ENCODE measurements around the gene ZNF554.
"Not testable (repeated sequence)": the region's sequence is repeated elsewhere in the genome, so short reads cannot be mapped to it uniquely, and the experiment has no call there.

The ZNF554 gene

GRCh38 chr19:2872175-2872574 is 52.5 kb downstream of the ZNF554 start:
- not testable (repeated sequence) for DNase-seq

DNA sequence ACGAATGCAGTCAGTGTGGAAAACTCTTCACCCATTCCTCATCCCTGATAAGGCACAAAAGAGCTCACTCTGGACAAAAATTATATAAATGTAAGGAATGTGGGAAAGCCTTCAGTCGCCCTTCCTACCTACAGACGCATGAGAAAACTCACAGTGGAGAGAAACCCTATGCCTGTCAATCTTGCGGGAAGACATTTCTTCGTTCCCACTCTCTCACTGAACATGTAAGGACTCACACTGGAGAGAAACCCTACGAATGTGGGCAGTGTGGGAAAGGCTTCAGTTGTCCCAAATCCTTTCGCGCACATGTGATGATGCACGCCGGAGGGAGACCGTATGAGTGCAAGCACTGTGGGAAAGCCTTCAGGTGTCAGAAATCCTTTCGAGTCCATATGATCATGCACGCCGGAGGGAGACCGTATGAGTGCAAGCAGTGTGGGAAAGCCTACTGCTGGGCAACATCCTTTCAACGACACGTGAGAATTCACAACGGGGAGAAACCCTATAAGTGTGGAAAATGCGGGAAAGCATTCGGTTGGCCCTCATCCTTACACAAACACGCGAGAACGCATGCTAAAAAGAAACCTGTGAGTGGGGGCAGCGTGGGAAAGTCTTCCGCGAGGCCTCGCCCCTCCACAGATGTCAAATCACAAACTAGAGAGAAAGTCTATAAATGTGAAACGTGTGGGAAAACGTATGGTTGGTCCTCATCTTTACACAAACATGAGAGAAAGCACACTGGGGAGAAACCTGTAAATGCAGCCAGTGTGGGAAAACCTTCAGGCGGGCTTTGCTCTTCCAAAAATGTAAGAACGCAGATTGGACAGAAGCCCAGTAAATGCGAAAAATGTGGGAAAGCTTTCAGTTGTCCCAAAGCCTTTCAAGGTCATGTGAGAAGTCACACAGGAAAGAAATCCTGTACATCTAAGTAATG is 58.0 kb downstream of the ZNF554 start:
- no peak for DNase-seq

GRCh38 chr19:2883686-2884439 is 64.2 kb downstream of the ZNF554 start:
- no peak for DNase-seq

- DNase-seq = no peak
These were observed 66.1 kb downstream of the ZNF554 start for GRCh38 chr19:2885736-2886135.

Data from NCI-H1436 (cell line).